Prostate gland (tissue), 2 donors: ENCODE results near the gene PCDH18. TPM values are rescaled to one million over a fixed set of nuclear protein-coding genes. Genes with fewer than 3 reads are reported as not detected.

Experiments
- DNase-seq: peaks from one replicate; pipeline ENCODE4 v3.0.0-alpha.2; 2019; ENCODE audit warnings: low spot score
- H3K27ac ChIP-seq, 2 donors: fragments of 200-600 bp; sonication (generic); 2 replicates each; pipeline ENCODE4 v1.5.1; 2017 to 2019
- H3K27me3 ChIP-seq: fragments of 200-600 bp; sonication (generic); replicated peaks from 2 replicates; pipeline ENCODE4 v1.5.1; 2019; ENCODE audit not compliant: insufficient read depth
- H3K36me3 ChIP-seq, 2 donors: fragments of 200-600 bp; sonication (generic); 1 replicate in 1 of 2; 2 replicates in 1 of 2; pipeline versions ENCODE4 v1.5.1 to v1.8.1; 2017 to 2019
- H3K4me1 ChIP-seq: fragments of 200-600 bp; sonication (generic); replicated peaks from 2 replicates; pipeline ENCODE4 v1.5.1; 2019
- H3K4me3 ChIP-seq, 2 donors: fragments of 200-600 bp; sonication (generic); 2 replicates each; pipeline ENCODE4 v1.5.1; 2017 to 2019
- H3K9me3 ChIP-seq: fragments of 200-600 bp; sonication (generic); 2 replicates; pipeline ENCODE4 v1.5.1; 2017
- CTCF ChIP-seq, 4 experiments: fragments of 200-600 bp in 2 of 4; fragments of 450-650 bp in 2 of 4; sonication (generic) in 2 of 4; IDR thresholded peaks; 1 replicate in 3 of 4; 2 replicates in 1 of 4; pipeline ENCODE4 v1.5.1; 2016 to 2019; ENCODE audit warnings: antibody characterized with exemption in 4 of 4, mild to moderate bottlenecking in 2 of 4, moderate library complexity in 2 of 4
- POLR2A ChIP-seq: fragments of 450-650 bp; IDR thresholded peaks from one replicate; pipeline ENCODE4 v1.6.1; 2016; ENCODE audit warnings: antibody characterized with exemption, mild to moderate bottlenecking
- POLR2AphosphoS5 ChIP-seq: sonication (generic); formaldehyde crosslinking; IDR thresholded peaks from one replicate; pipeline ENCODE4 v1.6.1; 2017; ENCODE audit warnings: antibody characterized with exemption
- WGBS: methylation state at CpG from one replicate; pipeline ENCODE4 v1.1.5; 2018; 5-methylcytosine and 5-hydroxymethylcytosine counted together
- intact Hi-C: fragments of 100-400 bp; cut with DNase I; formaldehyde crosslinking; loops from one replicate; pipeline ENCODE4 v1.14.2; 2022
- total RNA-seq, 2 donors: library from RNA; depleted of rRNA; stranded (reverse); fragments of >200 nt; gene quantifications; one replicate each; pipeline ENCODE4 v1.1.0, GENCODE V29; 2016

Gene PCDH18
- total RNA-seq, 2 donors from 2014 or later = 12.3 to 28.0 TPM

GRCh38 chr4:137536789-137537561 lies 4.7 kb upstream of the PCDH18 start:
- no peak overlapping the region for H3K27ac ChIP-seq
- H3K9me3 ChIP-seq = no peaks in the 10 kb centered on the region
- H3K36me3 ChIP-seq = no peaks in the 10 kb centered on the region
- no peak for DNase-seq
- intact Hi-C loops = loop anchor here (10.0 kb wide), 2 partner anchors 252 to 412 kb away; no protein-coding TSS in a partner anchor
- 83% methylated on average over 5 of the region's 5 CpGs for WGBS
- H3K27me3 ChIP-seq = no peaks in the 10 kb centered on the region
- no peak overlapping the region for H3K4me3 ChIP-seq
- TF ChIP-seq CTCF (IDR thresholded peaks at IDR 0.05) = no peak
- TF ChIP-seq POLR2AphosphoS5 = no peak
- TF ChIP-seq POLR2A = no peak
- H3K4me1 ChIP-seq = no peaks in the 10 kb centered on the region

GRCh38 chr4:137535718-137536117 lies 3.4 kb upstream of the PCDH18 start:
- H3K27ac ChIP-seq = peak overlapping the region; percentile 59 to 77
- 88% methylated on average over 1 of the region's 1 CpG for WGBS

GRCh38 chr4:137534516-137534915 lies 2.2 kb upstream of the PCDH18 start:
- H3K9me3 ChIP-seq = no peaks in the 10 kb centered on the region
- TF ChIP-seq POLR2AphosphoS5 = no peak
- TF ChIP-seq CTCF (IDR thresholded peaks at IDR 0.05) = no peak
- no peak for TF ChIP-seq POLR2A
- H3K4me1 ChIP-seq = no peaks in the 10 kb centered on the region
- H3K36me3 ChIP-seq = no peaks in the 10 kb centered on the region
- DNase-seq = no peak
- H3K4me3 ChIP-seq = no peak overlapping the region
- intact Hi-C loops = loop anchor here (5.0 to 10.0 kb wide), 4 partner anchors 128 to 410 kb away; no protein-coding TSS in a partner anchor
- H3K27ac ChIP-seq = peak overlapping the region; percentile 59 to 77
- H3K27me3 ChIP-seq = no peaks in the 10 kb centered on the region
- WGBS = 48% methylated on average over 1 of the region's 1 CpG

More at GRCh38 chr4:137535718-137536117, 3.4 kb upstream of the PCDH18 start:
- H3K4me3 ChIP-seq = no peak overlapping the region
- no peaks in the 10 kb centered on the region for H3K27me3 ChIP-seq
- no peaks in the 10 kb centered on the region for H3K4me1 ChIP-seq
- DNase-seq = no peak
- intact Hi-C loops = loop anchor here (10.0 kb wide), 2 partner anchors 251 to 411 kb away; no protein-coding TSS in a partner anchor
- TF ChIP-seq CTCF (IDR thresholded peaks at IDR 0.05) (no peak), POLR2A (no peak), POLR2AphosphoS5 (no peak)
- H3K36me3 ChIP-seq = no peaks in the 10 kb centered on the region
- no peaks in the 10 kb centered on the region for H3K9me3 ChIP-seq

GRCh38 chr4:137533855-137534254 lies 1.6 kb upstream of the PCDH18 start:
- Histone ChIP-seq H3K4me1 (no peaks in the 10 kb centered on the region), H3K27me3 (no peaks in the 10 kb centered on the region), H3K9me3 (no peaks in the 10 kb centered on the region), H3K4me3 (no peak overlapping the region), H3K36me3 (no peaks in the 10 kb centered on the region), H3K27ac (peak overlapping the region; percentile 59 to 77)
- DNase-seq = no peak
- intact Hi-C loops = loop anchor here (5.0 to 10.0 kb wide), 4 partner anchors 128 to 409 kb away; no protein-coding TSS in a partner anchor
- 41% methylated on average over 2 of the region's 2 CpGs for WGBS
- TF ChIP-seq POLR2AphosphoS5 (no peak), CTCF (IDR thresholded peaks at IDR 0.05) (no peak), POLR2A (no peak)

GRCh38 chr4:137532869-137533236 lies 559 bp upstream of the PCDH18 start:
- Histone ChIP-seq H3K36me3 (no peaks in the 10 kb centered on the region), H3K9me3 (no peaks in the 10 kb centered on the region), H3K27ac (peak overlapping the region; percentile 59 to 77), H3K4me3 (peak overlapping the region; percentile 38 to 40), H3K27me3 (no peaks in the 10 kb centered on the region), H3K4me1 (no peaks in the 10 kb centered on the region)
- intact Hi-C loops = loop anchor here (5.0 to 10.0 kb wide), 4 partner anchors 129 to 408 kb away; no protein-coding TSS in a partner anchor
- TF ChIP-seq POLR2AphosphoS5 = no peak
- no peak for TF ChIP-seq POLR2A
- no peak for TF ChIP-seq CTCF (IDR thresholded peaks at IDR 0.05)
- 4% methylated on average over 3 of the region's 3 CpGs for WGBS
- DNase-seq = no peak
